OCI-LY7 (cell line): ENCODE data around the gene ATP5MC2. TPM values are rescaled to one million over a fixed set of nuclear protein-coding genes. Genes with fewer than 3 reads are reported as not detected.

Source experiments
- BruUV-seq: library from RNA; stranded (reverse); fragments of 400-500 nt; replicated peaks from 2 replicates; lab custom pipeline; 2021; lab: Mats Ljungman, UMichigan
- CTCF ChIA-PET: fragments of 300-600 bp; sonication (Branson Sonifier 250); formaldehyde crosslinking; loops from one replicate; lab custom pipeline; 2022; ENCODE audit warnings: antibody characterized with exemption; ENCODE audit not compliant: unreplicated experiment; lab: Charles Lee
- POLR2A ChIA-PET: fragments of 300-600 bp; sonication (Branson Sonifier 250); formaldehyde crosslinking; loops from one replicate; lab custom pipeline; 2022; ENCODE audit warnings: antibody characterized with exemption; lab: Charles Lee
- DNase-seq: peaks from one replicate; pipeline ENCODE4 v3.0.0-alpha.2; 2015; ENCODE audit warnings: low spot score
- H2AFZ ChIP-seq: fragments of 200-600 bp; sonication (generic), shearing (Covaris generic); 2 replicates; pipeline ENCODE4 v1.6.1; 2014; ENCODE audit warnings: mild to moderate bottlenecking, antibody characterized with exemption, low read length, moderate library complexity
- H3K27ac ChIP-seq: fragments of 200-600 bp; sonication (generic); 2 replicates; pipeline ENCODE4 v1.5.1; 2014; ENCODE audit warnings: mixed run types, low read depth, mild to moderate bottlenecking, moderate library complexity, low read length, inconsistent platforms; ENCODE audit not compliant: poor library complexity, severe bottlenecking
- H3K36me3 ChIP-seq: fragments of 200-600 bp; sonication (generic); 2 replicates; pipeline ENCODE4 v1.6.1; 2014; ENCODE audit warnings: mild to moderate bottlenecking, antibody characterized with exemption, low read length, moderate library complexity, mixed read lengths; ENCODE audit not compliant: insufficient read depth
- H3K4me1 ChIP-seq: fragments of 200-600 bp; sonication (generic); 2 replicates; pipeline ENCODE4 v1.5.1; 2014; ENCODE audit warnings: mild to moderate bottlenecking, low read length; ENCODE audit not compliant: insufficient read depth, poor library complexity, severe bottlenecking
- H3K4me2 ChIP-seq: fragments of 200-600 bp; sonication (generic); 2 replicates; pipeline ENCODE4 v1.6.1; 2014; ENCODE audit warnings: mild to moderate bottlenecking, low read length
- H3K4me3 ChIP-seq: fragments of 200-600 bp; sonication (generic); 2 replicates; pipeline ENCODE4 v1.5.1; 2014; ENCODE audit warnings: mild to moderate bottlenecking, low read depth, low read length; ENCODE audit not compliant: poor library complexity, severe bottlenecking
- H3K79me2 ChIP-seq: fragments of 200-600 bp; sonication (generic); 2 replicates; pipeline ENCODE4 v1.6.1; 2016; ENCODE audit warnings: low read depth, mild to moderate bottlenecking, low read length, moderate library complexity, mixed read lengths; ENCODE audit not compliant: insufficient read depth
- H3K9me2 ChIP-seq: fragments of 200-600 bp; sonication (generic); 2 replicates; pipeline ENCODE4 v1.6.1; 2016; ENCODE audit warnings: mild to moderate bottlenecking, low read length, mixed read lengths; ENCODE audit not compliant: insufficient read depth
- H3K9me3 ChIP-seq: fragments of 200-600 bp; sonication (generic); 2 replicates; pipeline ENCODE4 v1.6.1; 2014; ENCODE audit warnings: mild to moderate bottlenecking, mixed run types, low read length, mixed read lengths
- H4K20me1 ChIP-seq: fragments of 200-600 bp; sonication (generic); 2 replicates; pipeline ENCODE4 v1.6.1; 2014; ENCODE audit warnings: mild to moderate bottlenecking, antibody characterized with exemption, low read length, moderate library complexity, mixed read lengths; ENCODE audit not compliant: insufficient read depth
- EZH2phosphoT487 ChIP-seq: fragments of 200-600 bp; sonication (generic); IDR thresholded peaks from 2 replicates; pipeline ENCODE4 v1.6.1; 2018; ENCODE audit warnings: low read depth, borderline replicate concordance, mild to moderate bottlenecking, mixed run types, antibody characterized with exemption, low read length, moderate library complexity, mixed read lengths
- intact Hi-C: fragments of 100-400 bp; cut with micrococcal nuclease; formaldehyde crosslinking; loops from one replicate; pipeline ENCODE4 v1.10.0; 2022; ENCODE audit not compliant: unreplicated experiment
- total RNA-seq, 2 experiments: library from RNA; depleted of rRNA in 1 of 2; stranded (reverse); fragments of >200 nt in 1 of 2; shearing (Covaris generic) in 1 of 2; gene quantifications; 2 replicates each; pipeline ENCODE4 v1.2.3, GENCODE V29; 2014 to 2022
- TF ChIP-seq, protein P1 (sequence below): fragments of 200-600 bp; sonication (generic); conservative IDR thresholded peaks from 2 replicates; pipeline ENCODE4 v1.5.1; 2014; ENCODE audit warnings: mild to moderate bottlenecking, antibody characterized with exemption, low read length, moderate library complexity, mixed read lengths

Gene ATP5MC2
- total RNA-seq, 2 experiments from 2014 or later: 374 to 500 TPM

- Histone ChIP-seq H3K27ac (no peak overlapping the region), H3K79me2 (peaks cover 22% of the 10 kb centered on the region), H3K4me1 (peaks cover 23% of the 10 kb centered on the region), H3K4me3 (no peak overlapping the region), H3K36me3 (peaks cover 21% of the 10 kb centered on the region), H3K9me3 (no peaks in the 10 kb centered on the region), H4K20me1 (no peaks in the 10 kb centered on the region), H3K4me2 (no peak overlapping the region), H3K9me2 (no peaks in the 10 kb centered on the region), H2AFZ (no peak overlapping the region)
- no TSS peak for BruUV-seq
- TF ChIP-seq, protein P1, sequence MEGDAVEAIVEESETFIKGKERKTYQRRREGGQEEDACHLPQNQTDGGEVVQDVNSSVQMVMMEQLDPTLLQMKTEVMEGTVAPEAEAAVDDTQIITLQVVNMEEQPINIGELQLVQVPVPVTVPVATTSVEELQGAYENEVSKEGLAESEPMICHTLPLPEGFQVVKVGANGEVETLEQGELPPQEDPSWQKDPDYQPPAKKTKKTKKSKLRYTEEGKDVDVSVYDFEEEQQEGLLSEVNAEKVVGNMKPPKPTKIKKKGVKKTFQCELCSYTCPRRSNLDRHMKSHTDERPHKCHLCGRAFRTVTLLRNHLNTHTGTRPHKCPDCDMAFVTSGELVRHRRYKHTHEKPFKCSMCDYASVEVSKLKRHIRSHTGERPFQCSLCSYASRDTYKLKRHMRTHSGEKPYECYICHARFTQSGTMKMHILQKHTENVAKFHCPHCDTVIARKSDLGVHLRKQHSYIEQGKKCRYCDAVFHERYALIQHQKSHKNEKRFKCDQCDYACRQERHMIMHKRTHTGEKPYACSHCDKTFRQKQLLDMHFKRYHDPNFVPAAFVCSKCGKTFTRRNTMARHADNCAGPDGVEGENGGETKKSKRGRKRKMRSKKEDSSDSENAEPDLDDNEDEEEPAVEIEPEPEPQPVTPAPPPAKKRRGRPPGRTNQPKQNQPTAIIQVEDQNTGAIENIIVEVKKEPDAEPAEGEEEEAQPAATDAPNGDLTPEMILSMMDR: no peak
- TF ChIP-seq EZH2phosphoT487: no peak
- ChIA-PET CTCF (no interaction called here), POLR2A (interaction anchor here (0.8 to 1.3 kb wide), 2 partner anchors 39 to 55 kb away, joined by 3 to 4 read pairs; no protein-coding TSS in a partner anchor)
- no peak for DNase-seq
- intact Hi-C loops: loop anchor here (2.0 to 5.0 kb wide), 4 partner anchors 51 to 355 kb away; partner anchors contain the start of genes AAAS and ATF7
Measured at GRCh38 chr12:53677800-53678148, 1.9 kb upstream of the ATP5MC2 start.

GRCh38 chr12:53677016-53677799 is 1.3 kb upstream of the ATP5MC2 start:
- Histone ChIP-seq H3K4me2 (peak overlapping the region; percentile 87; the same call in 1 of the 2 replicates), H4K20me1 (no peaks in the 10 kb centered on the region), H3K9me3 (no peaks in the 10 kb centered on the region), H3K27ac (no peak overlapping the region), H3K36me3 (peaks cover 27% of the 10 kb centered on the region), H3K9me2 (no peaks in the 10 kb centered on the region), H2AFZ (peak overlapping the region; percentile 98; the same call in 1 of the 2 replicates), H3K79me2 (peaks cover 27% of the 10 kb centered on the region), H3K4me1 (peaks cover 23% of the 10 kb centered on the region), H3K4me3 (no peak overlapping the region)
- intact Hi-C loops: loop anchor here (2.0 to 5.0 kb wide), 4 partner anchors 50 to 355 kb away; partner anchors contain the start of genes AAAS and ATF7
- ChIA-PET POLR2A (interaction anchor here (0.8 to 1.6 kb wide), 3 partner anchors 39 to 55 kb away, joined by 3 to 4 read pairs (median 3); no protein-coding TSS in a partner anchor), CTCF (no interaction called here)
- no peak for DNase-seq
- TF ChIP-seq EZH2phosphoT487: no peak
- TF ChIP-seq, protein P1: no peak
- no TSS peak for BruUV-seq
